NCI-H1694 treated with DMSO at 0.1 percent for 48 hours (cell line): ENCODE data around the gene OR13A1.
"Not testable (repeated sequence)": the region's sequence is repeated elsewhere in the genome, so short reads cannot be mapped to it uniquely, and the experiment has no call there.

Experiments
- DNase-seq: peaks from one replicate; lab custom pipeline; 2025; lab: John Stamatoyannopoulos, UW

Gene OR13A1

DNA sequence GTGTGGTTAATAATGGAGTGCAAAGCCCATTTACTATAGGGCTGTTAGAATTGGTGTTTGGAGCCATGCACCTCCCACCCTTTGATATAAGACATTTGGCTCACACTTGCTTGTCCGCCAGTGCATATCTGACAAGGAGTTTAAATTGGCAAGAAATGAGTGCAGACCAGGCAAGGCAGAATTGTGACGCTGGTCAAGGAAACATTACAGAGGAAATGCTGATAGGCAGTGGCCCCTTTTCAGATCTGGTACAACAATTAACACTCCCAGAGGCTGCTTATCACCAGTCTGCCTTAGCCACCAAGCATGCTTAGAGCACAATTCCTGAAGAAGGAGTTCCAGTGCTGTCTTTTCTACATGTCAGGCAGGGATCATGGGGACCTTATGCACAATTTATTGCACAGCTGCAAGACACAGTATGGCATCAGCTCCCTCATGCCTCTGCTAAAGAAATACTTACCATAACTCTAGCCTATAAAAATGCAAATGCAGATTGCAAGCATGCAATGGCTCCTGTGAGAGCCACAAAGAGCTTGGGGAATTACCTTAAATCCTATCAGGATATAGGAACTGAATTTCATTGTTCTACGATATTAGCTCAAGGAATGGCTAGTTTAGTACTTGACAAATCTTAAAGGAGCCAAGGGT is 35.2 kb downstream of the OR13A1 start:
- no peak for DNase-seq

- DNase-seq: no peak
These were observed 35.7 kb downstream of the OR13A1 start for GRCh38 chr10:45279682-45280081.

GRCh38 chr10:45278860-45279498 is 36.4 kb downstream of the OR13A1 start:
- DNase-seq: no peak

- not testable (repeated sequence) for DNase-seq
These were observed 39.3 kb downstream of the OR13A1 start for GRCh38 chr10:45276146-45276545.

DNA sequence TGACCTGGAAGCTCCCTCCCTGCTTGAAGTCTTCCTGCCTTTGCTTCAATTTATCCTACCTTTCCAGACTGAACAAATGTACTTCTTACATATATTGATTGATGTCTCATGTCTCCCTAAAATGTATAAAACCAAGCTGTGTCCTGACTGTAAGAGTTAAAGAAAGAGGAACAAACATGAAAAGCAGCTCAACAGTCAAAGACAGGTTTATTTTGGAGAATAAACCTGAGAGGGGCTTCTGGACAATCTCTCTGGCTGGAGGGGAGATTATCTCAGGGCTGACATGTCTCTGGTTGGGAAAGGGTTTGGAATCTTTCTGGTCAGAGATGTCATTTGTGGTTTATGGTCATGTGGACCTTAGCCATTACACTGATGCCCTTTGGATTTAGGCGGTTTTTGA is 41.0 kb downstream of the OR13A1 start:
- DNase-seq: no peak

DNA sequence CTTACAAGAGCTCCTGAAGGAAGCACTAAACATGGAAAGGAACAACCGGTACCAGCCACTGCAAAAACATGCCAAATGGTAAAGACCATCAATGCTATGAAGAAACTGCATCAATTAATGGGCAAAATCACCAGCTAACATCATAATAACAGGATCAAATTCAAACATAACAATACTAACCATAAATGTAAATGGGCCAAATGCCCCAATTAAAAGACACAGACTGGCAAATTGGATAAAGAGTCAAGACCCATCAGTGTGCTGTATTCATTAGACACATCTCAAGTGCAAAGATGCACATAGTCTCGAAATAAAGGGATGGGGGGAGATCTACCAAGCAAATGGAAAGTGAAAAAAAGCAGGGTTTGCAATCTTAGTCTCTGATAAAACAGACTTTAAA is 47.6 kb downstream of the OR13A1 start:
- not testable (repeated sequence) for DNase-seq

DNA sequence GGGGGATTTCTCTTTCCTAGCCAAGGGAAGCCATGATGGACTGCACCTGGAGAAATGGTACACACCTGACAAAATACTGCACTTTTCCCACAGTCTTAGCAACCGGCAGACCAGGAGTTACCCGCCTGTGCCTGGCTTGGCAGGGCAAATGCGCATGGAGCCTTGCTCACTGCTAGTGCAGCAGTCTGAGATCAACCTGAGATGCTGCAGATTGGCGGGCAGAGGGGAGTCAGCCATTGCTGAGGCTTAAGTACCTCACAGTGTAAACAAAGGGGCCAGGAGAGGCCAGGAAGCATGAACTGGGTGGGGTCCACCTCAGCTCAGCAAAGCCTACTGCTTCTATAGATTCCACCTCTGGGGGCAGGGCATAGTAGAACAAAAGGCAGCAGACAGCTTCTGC is 49.4 kb downstream of the OR13A1 start:
- DNase-seq: no peak

DNA sequence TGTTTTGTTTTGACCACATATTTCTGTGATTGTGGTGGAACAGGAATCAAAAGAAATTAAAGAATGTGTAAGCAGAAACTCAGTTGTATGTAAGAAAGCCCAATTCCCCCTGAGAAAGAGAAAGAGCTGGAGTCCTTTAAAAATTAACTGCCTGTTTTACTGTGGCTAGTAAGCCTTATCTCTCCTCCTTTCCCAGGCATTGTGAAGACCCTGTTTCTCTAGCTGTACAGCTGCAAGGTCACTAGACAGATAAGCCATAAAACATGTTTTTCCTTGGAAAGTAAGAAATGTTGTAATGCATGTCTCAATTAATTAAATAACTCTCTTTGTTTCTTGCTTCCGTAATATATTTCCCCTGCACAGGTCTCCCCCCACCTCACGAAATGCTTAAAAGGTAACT is 53.5 kb downstream of the OR13A1 start:
- no peak for DNase-seq

GRCh38 chr10:45261243-45261775 is 54.1 kb downstream of the OR13A1 start:
- no peak for DNase-seq

- not testable (repeated sequence) for DNase-seq
These were observed 54.8 kb downstream of the OR13A1 start for GRCh38 chr10:45260635-45261034.

GRCh38 chr10:45259786-45260495 is 55.5 kb downstream of the OR13A1 start:
- DNase-seq: not testable (repeated sequence)

- DNase-seq: no peak
These were observed 57.8 kb downstream of the OR13A1 start for GRCh38 chr10:45257600-45257999.

DNA sequence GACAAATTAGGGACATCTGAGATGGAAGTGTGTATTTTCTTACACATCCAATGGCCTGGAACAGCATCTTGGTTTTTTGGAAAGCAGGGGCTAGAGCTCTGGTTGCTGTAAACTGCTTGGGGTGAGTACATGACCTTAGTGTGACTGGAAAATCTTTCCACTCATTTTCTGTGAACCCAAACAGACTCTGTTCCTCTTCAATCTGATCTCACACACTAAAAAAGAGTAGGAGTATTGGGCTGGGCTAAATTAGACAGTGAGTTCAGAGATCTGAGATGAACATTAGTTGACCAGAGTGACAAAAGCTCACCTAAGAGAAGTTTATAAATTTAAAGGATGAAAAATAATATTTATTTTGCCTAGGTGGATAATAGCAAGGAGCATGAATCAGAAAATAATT is 59.2 kb downstream of the OR13A1 start:
- no peak for DNase-seq

DNA sequence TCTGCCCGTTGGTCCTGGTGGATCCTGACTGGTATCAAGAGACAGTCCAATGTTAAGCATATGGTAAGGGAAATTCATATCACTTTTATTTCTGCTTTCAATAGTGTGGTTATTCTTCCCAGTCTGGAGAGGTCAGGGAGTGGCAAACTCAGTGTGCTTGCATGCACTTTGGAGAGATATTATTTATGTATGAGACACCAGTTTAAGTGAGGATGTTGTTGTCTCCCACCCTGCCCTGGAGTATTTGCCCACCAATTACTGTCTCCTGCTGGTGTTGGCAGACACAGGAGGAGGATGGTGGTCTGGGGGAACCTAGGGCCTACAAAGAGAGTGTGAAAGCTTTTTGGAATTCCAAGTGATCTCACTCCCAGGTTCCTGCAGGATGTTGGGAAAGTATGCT is 59.7 kb downstream of the OR13A1 start:
- no peak for DNase-seq

GRCh38 chr10:45254892-45255291 is 60.5 kb downstream of the OR13A1 start:
- no peak for DNase-seq

DNA sequence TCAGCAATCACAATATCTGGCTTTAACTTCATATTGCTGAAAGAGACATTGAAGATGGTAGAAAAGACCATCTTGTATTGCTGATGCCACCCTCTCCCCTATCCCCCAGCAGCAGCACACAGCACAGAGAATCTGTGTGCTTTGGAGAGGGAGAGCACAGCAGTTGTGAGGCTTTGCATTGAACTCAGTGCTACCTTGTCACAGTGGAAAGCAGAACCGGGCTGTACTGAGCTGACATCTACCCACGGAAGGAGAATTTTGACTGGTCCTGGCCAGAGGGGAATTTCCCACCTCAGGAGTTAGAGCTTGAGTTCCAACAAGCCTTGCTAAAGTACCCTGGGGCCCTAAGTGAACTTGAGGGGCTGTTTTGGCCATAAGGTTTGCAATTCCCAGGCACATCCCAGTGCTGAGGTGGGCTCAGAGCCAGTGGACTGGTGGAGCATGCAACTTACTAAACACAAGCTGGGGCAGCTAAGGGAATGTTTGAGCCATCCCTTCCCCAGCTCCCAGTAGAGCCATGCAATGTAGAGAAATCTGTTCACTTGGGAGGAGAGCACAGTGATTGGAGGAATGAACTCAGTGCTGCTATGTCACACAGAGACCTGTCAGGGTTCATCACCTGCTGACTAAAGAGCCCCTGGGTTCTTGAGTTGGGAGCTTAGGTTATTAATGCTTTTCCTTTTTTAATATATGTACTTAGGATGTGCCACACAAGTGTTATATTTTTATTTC is 62.1 kb downstream of the OR13A1 start:
- no peak for DNase-seq
